Common myeloid progenitor, CD34-positive (primary cell): ENCODE results near the gene TRIM14.

ENCODE experiments used
- CTCF ChIA-PET: fragments of 350-600 bp; sonication (Branson Sonifier 250); formaldehyde crosslinking; loops from one replicate; lab custom pipeline; 2021; ENCODE audit warnings: antibody characterized with exemption; lab: Charles Lee
- POLR2A ChIA-PET: fragments of 350-600 bp; sonication (Branson Sonifier 250); formaldehyde crosslinking; loops from one replicate; lab custom pipeline; 2021; ENCODE audit warnings: antibody characterized with exemption; lab: Charles Lee
- DNase-seq, 3 donors: peaks; one replicate each; pipeline versions ENCODE4 v3.0.0 to v3.0.0-alpha.2; 2013
- H3K27ac ChIP-seq, 2 experiments: 1 replicate in 1 of 2; 2 replicates in 1 of 2; pipeline ENCODE4 v1.7.0; 2013; ENCODE audit warnings: inconsistent platforms in 2 of 2, low read length in 2 of 2, mild to moderate bottlenecking in 2 of 2, low read depth in 1 of 2, moderate library complexity in 1 of 2; ENCODE audit not compliant: severe bottlenecking in 2 of 2, insufficient read depth in 1 of 2, poor library complexity in 1 of 2
- H3K27me3 ChIP-seq, 5 experiments: replicated peaks in 2 of 5; 1 replicate in 3 of 5; 2 replicates in 2 of 5; pipeline versions ENCODE4 v1.6.1 to v1.7.0; 2013; ENCODE audit warnings: low read length in 4 of 5, mild to moderate bottlenecking in 2 of 5, moderate library complexity in 2 of 5, inconsistent platforms in 1 of 5; ENCODE audit not compliant: insufficient read depth in 5 of 5, control insufficient read depth in 4 of 5
- H3K36me3 ChIP-seq, 4 experiments: 1 replicate in 2 of 4; 2 replicates in 2 of 4; pipeline versions ENCODE4 v1.6.1 to v1.7.0; 2013; ENCODE audit warnings: low read length in 3 of 4, control low read depth in 1 of 4, mild to moderate bottlenecking in 1 of 4; ENCODE audit not compliant: control insufficient read depth in 4 of 4, insufficient read depth in 4 of 4
- H3K4me1 ChIP-seq, 4 experiments: 1 replicate in 3 of 4; 2 replicates in 1 of 4; pipeline versions ENCODE4 v1.6.1 to v1.7.1; 2013; ENCODE audit warnings: low read length in 3 of 4, mild to moderate bottlenecking in 3 of 4, control low read depth in 1 of 4, inconsistent platforms in 1 of 4, moderate library complexity in 1 of 4; ENCODE audit not compliant: control insufficient read depth in 4 of 4, insufficient read depth in 4 of 4; ENCODE audit errors: control extremely low read depth in 1 of 4
- H3K4me3 ChIP-seq, 7 experiments: 1 replicate in 4 of 7; 2 replicates in 3 of 7; pipeline versions ENCODE4 v1.5.1 to v1.7.0; 2013; ENCODE audit warnings: mild to moderate bottlenecking in 7 of 7, low read length in 6 of 7, moderate library complexity in 6 of 7, inconsistent platforms in 2 of 7, low read depth in 2 of 7, control low read depth in 1 of 7; ENCODE audit not compliant: insufficient read depth in 4 of 7, control insufficient read depth in 1 of 7; ENCODE audit errors: extremely low read depth in 1 of 7
- H3K9me3 ChIP-seq, 5 experiments: 1 replicate in 4 of 5; 2 replicates in 1 of 5; pipeline versions ENCODE4 v1.6.1 to v1.7.1; 2013; ENCODE audit warnings: low read length in 4 of 5, mild to moderate bottlenecking in 2 of 5, inconsistent platforms in 1 of 5, low read depth in 1 of 5, moderate library complexity in 1 of 5; ENCODE audit not compliant: control insufficient read depth in 4 of 5, insufficient read depth in 2 of 5; ENCODE audit errors: control extremely low read depth in 1 of 5
- WGBS: methylation state at CpG from one replicate; pipeline ENCODE4 v1.1.5; 2013; ENCODE audit not compliant: insufficient coverage; 5-methylcytosine and 5-hydroxymethylcytosine counted together

Gene TRIM14

GRCh38 chr9:98149422-98149821 lies 30.4 kb upstream of the TRIM14 start:
- H3K9me3 ChIP-seq: no peaks in the 10 kb centered on the region
- POLR2A ChIA-PET: no interaction called here
- CTCF ChIA-PET: interaction anchor here (0.6 to 1.5 kb wide), 2 partner anchors 16 to 31 kb away, joined by 3 read pairs; no protein-coding TSS in a partner anchor
- H3K36me3 ChIP-seq: peaks cover 0 to 2% (median 0%) of the 10 kb centered on the region in 4 experiments
- H3K27me3 ChIP-seq: no peaks in the 10 kb centered on the region
- H3K4me3 ChIP-seq: no peak overlapping the region
- DNase-seq: no peak
- 97% methylated on average over 3 of the region's 3 CpGs for WGBS
- H3K4me1 ChIP-seq: peaks cover 0 to 25% (median 7%) of the 10 kb centered on the region in 4 experiments
- H3K27ac ChIP-seq: no peak overlapping the region

- H3K9me3 ChIP-seq: no peaks in the 10 kb centered on the region
- ChIA-PET CTCF (interaction anchor here (1.5 kb wide), 1 partner anchor 30 kb away, joined by 3 read pairs; no protein-coding TSS in a partner anchor), POLR2A (no interaction called here)
- peaks cover 0 to 25% (median 7%) of the 10 kb centered on the region in 4 experiments for H3K4me1 ChIP-seq
- 80% methylated on average over 1 of the region's 2 CpGs for WGBS
- H3K36me3 ChIP-seq: peaks cover 0 to 2% (median 0%) of the 10 kb centered on the region in 4 experiments
- no peak overlapping the region for H3K4me3 ChIP-seq
- no peak for DNase-seq
- no peak overlapping the region for H3K27ac ChIP-seq
- H3K27me3 ChIP-seq: no peaks in the 10 kb centered on the region
Measured at GRCh38 chr9:98148486-98148885, 29.5 kb upstream of the TRIM14 start.

GRCh38 chr9:98147582-98147981 lies 28.6 kb upstream of the TRIM14 start:
- ChIA-PET CTCF (no interaction called here), POLR2A (no interaction called here)
- WGBS: no CpG with 5 or more reads among the region's 2 CpGs

GRCh38 chr9:98146101-98146991 lies 27.3 kb upstream of the TRIM14 start:
- 93% methylated on average over 6 of the region's 7 CpGs for WGBS

More at GRCh38 chr9:98147582-98147981, 28.6 kb upstream of the TRIM14 start:
- peaks cover 0 to 25% (median 7%) of the 10 kb centered on the region in 4 experiments for H3K4me1 ChIP-seq
- no peak overlapping the region for H3K4me3 ChIP-seq
- DNase-seq: no peak
- no peaks in the 10 kb centered on the region for H3K27me3 ChIP-seq
- H3K27ac ChIP-seq: no peak overlapping the region
- peaks cover 0 to 2% (median 0%) of the 10 kb centered on the region in 4 experiments for H3K36me3 ChIP-seq
- H3K9me3 ChIP-seq: no peaks in the 10 kb centered on the region

GRCh38 chr9:98144631-98145030 lies 25.6 kb upstream of the TRIM14 start:
- Histone ChIP-seq H3K9me3 (no peaks in the 10 kb centered on the region), H3K27me3 (no peaks in the 10 kb centered on the region), H3K4me1 (peaks cover 0 to 16% (median 6%) of the 10 kb centered on the region in 4 experiments), H3K36me3 (peaks cover 0 to 2% (median 0%) of the 10 kb centered on the region in 4 experiments), H3K4me3 (no peak overlapping the region), H3K27ac (no peak overlapping the region)
- no peak for DNase-seq
- 100% methylated on average over 2 of the region's 3 CpGs for WGBS
- CTCF ChIA-PET: interaction anchor here (0.5 kb wide), 1 partner anchor 100 kb away, joined by 4 read pairs; no protein-coding TSS in a partner anchor
- POLR2A ChIA-PET: no interaction called here

More at GRCh38 chr9:98146101-98146991, 27.3 kb upstream of the TRIM14 start:
- POLR2A ChIA-PET: no interaction called here
- CTCF ChIA-PET: no interaction called here
- Histone ChIP-seq H3K9me3 (no peaks in the 10 kb centered on the region), H3K27ac (no peak overlapping the region), H3K4me1 (peaks cover 0 to 28% (median 7%) of the 10 kb centered on the region in 4 experiments), H3K4me3 (no peak overlapping the region), H3K27me3 (no peaks in the 10 kb centered on the region), H3K36me3 (peaks cover 0 to 2% (median 0%) of the 10 kb centered on the region in 4 experiments)
- peak in 2 of 3 donors; percentile 43 to 45 for DNase-seq

GRCh38 chr9:98144076-98144475 lies 25.1 kb upstream of the TRIM14 start:
- H3K36me3 ChIP-seq: peaks cover 0 to 2% (median 0%) of the 10 kb centered on the region in 4 experiments
- ChIA-PET CTCF (no interaction called here), POLR2A (no interaction called here)
- H3K4me1 ChIP-seq: peaks cover 0 to 16% (median 6%) of the 10 kb centered on the region in 4 experiments
- no peak overlapping the region for H3K4me3 ChIP-seq
- DNase-seq: no peak
- H3K9me3 ChIP-seq: no peaks in the 10 kb centered on the region
- H3K27me3 ChIP-seq: no peaks in the 10 kb centered on the region
- no peak overlapping the region for H3K27ac ChIP-seq
- 100% methylated on average over 1 of the region's 4 CpGs for WGBS
